PC-9 (cell line): ENCODE results near the gene MRPS25. TPM values are rescaled to one million over a fixed set of nuclear protein-coding genes. Genes with fewer than 3 reads are reported as not detected.

Experiments
- BruUV-seq: library from RNA; stranded (reverse); fragments of 400-500 nt; replicated peaks from 2 replicates; lab custom pipeline; 2021; lab: Mats Ljungman, UMichigan
- CTCF ChIA-PET: fragments of 300-600 bp; sonication (Branson Sonifier 250); formaldehyde crosslinking; loops from one replicate; lab custom pipeline; 2022; ENCODE audit warnings: antibody characterized with exemption; lab: Charles Lee
- POLR2A ChIA-PET: fragments of 300-600 bp; sonication (Branson Sonifier 250); formaldehyde crosslinking; loops from one replicate; lab custom pipeline; 2022; ENCODE audit warnings: antibody characterized with exemption; ENCODE audit not compliant: unreplicated experiment; lab: Charles Lee
- DNase-seq, 2 experiments: peaks; one replicate each; pipeline versions ENCODE4 v3.0.0 to v3.0.0-alpha.2; 2015 to 2022; ENCODE audit warnings: mixed read lengths in 1 of 2
- H2AFZ ChIP-seq: fragments of 200-600 bp; sonication (generic); 2 replicates; pipeline ENCODE4 v1.8.1; 2017; ENCODE audit warnings: antibody characterized with exemption
- H3F3A ChIP-seq: fragments of 200-600 bp; sonication (generic); 2 replicates; pipeline ENCODE4 v1.8.1; 2017; ENCODE audit warnings: antibody characterized with exemption, mild to moderate bottlenecking, low read depth; ENCODE audit not compliant: insufficient read depth
- H3K27ac ChIP-seq: fragments of 200-600 bp; sonication (generic); 2 replicates; pipeline ENCODE4 v1.6.1; 2016; ENCODE audit warnings: mixed run types
- H3K27me3 ChIP-seq: fragments of 200-600 bp; sonication (generic); 2 replicates; pipeline ENCODE4 v1.6.1; 2016; ENCODE audit warnings: low read depth, mixed run types; ENCODE audit not compliant: insufficient read depth
- H3K36me3 ChIP-seq: fragments of 200-600 bp; sonication (generic); 2 replicates; pipeline ENCODE4 v1.6.1; 2016; ENCODE audit warnings: low read depth, mixed run types
- H3K4me1 ChIP-seq: fragments of 200-600 bp; sonication (generic); replicated peaks from 2 replicates; pipeline ENCODE4 v1.6.1; 2016; ENCODE audit warnings: mixed run types; ENCODE audit not compliant: insufficient read depth
- H3K4me2 ChIP-seq: fragments of 200-600 bp; sonication (generic); 2 replicates; pipeline ENCODE4 v1.6.1; 2017; ENCODE audit warnings: mixed run types
- H3K4me3 ChIP-seq: fragments of 200-600 bp; sonication (generic); 2 replicates; pipeline ENCODE4 v1.6.1; 2016; ENCODE audit warnings: mixed run types
- H3K79me2 ChIP-seq: fragments of 200-600 bp; sonication (generic); 2 replicates; pipeline ENCODE4 v1.6.1; 2017; ENCODE audit warnings: low read depth, mixed run types
- H3K9me2 ChIP-seq: fragments of 200-600 bp; sonication (generic); 2 replicates; pipeline ENCODE4 v1.8.1; 2017; ENCODE audit warnings: mild to moderate bottlenecking; ENCODE audit not compliant: insufficient read depth
- H3K9me3 ChIP-seq: fragments of 200-600 bp; sonication (generic); 2 replicates; pipeline ENCODE4 v1.8.1; 2016; ENCODE audit warnings: low read depth; ENCODE audit not compliant: insufficient read depth
- H4K20me1 ChIP-seq: fragments of 200-600 bp; sonication (generic); 2 replicates; pipeline ENCODE4 v1.8.1; 2017; ENCODE audit not compliant: insufficient read depth
- EZH2 ChIP-seq: fragments of 200-600 bp; sonication (generic); IDR thresholded peaks from 2 replicates; pipeline ENCODE4 v1.8.0; 2017; ENCODE audit warnings: antibody characterized with exemption, low read depth
- intact Hi-C: fragments of 100-400 bp; cut with micrococcal nuclease; formaldehyde crosslinking; loops from one replicate; pipeline ENCODE4 v1.10.0; 2022; ENCODE audit not compliant: unreplicated experiment
- total RNA-seq: library from RNA; stranded (reverse); gene quantifications from 2 replicates; pipeline ENCODE4 v1.2.3, GENCODE V29; 2021
- TF ChIP-seq, protein P1 (sequence below): fragments of 200-600 bp; sonication (generic); conservative IDR thresholded peaks from 2 replicates; pipeline ENCODE4 v1.6.1; 2017; ENCODE audit warnings: mixed run types, antibody characterized with exemption, mild to moderate bottlenecking, moderate library complexity

The MRPS25 gene
- total RNA-seq, 1 experiment from 2014 or later: 47.8 TPM

DNA sequence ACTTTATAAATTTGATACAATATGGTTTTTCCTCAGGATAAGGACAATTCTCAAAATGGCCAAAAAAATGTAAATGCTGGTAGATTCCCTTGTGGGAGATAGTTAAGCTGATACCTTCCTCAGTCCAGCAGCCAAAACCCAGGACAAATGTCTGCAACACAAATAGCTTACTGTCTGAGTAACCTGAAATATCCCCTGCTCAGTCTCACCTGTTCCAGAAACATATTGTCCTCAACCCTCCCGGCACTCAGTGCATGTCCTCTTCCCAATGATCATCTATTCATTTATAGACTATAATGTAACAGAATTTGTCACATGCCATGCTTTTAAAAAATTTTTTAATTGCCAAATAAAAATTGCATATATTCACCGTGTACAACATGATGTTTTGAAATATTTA is 21.6 kb upstream of the MRPS25 start:
- Histone ChIP-seq H3K4me1 (no peaks in the 10 kb centered on the region), H3K9me2 (no peaks in the 10 kb centered on the region), H3K9me3 (no peaks in the 10 kb centered on the region), H3K27ac (no peak overlapping the region), H3K36me3 (peaks cover 21% of the 10 kb centered on the region), H3K4me3 (no peak overlapping the region), H3K79me2 (no peaks in the 10 kb centered on the region), H3K27me3 (no peaks in the 10 kb centered on the region), H3K4me2 (no peak overlapping the region), H4K20me1 (no peaks in the 10 kb centered on the region), H3F3A (no peaks in the 10 kb centered on the region), H2AFZ (no peak overlapping the region)
- DNase-seq: no peak
- POLR2A ChIA-PET: no interaction called here
- no peak for TF ChIP-seq EZH2
- TF ChIP-seq, protein P1, sequence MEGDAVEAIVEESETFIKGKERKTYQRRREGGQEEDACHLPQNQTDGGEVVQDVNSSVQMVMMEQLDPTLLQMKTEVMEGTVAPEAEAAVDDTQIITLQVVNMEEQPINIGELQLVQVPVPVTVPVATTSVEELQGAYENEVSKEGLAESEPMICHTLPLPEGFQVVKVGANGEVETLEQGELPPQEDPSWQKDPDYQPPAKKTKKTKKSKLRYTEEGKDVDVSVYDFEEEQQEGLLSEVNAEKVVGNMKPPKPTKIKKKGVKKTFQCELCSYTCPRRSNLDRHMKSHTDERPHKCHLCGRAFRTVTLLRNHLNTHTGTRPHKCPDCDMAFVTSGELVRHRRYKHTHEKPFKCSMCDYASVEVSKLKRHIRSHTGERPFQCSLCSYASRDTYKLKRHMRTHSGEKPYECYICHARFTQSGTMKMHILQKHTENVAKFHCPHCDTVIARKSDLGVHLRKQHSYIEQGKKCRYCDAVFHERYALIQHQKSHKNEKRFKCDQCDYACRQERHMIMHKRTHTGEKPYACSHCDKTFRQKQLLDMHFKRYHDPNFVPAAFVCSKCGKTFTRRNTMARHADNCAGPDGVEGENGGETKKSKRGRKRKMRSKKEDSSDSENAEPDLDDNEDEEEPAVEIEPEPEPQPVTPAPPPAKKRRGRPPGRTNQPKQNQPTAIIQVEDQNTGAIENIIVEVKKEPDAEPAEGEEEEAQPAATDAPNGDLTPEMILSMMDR: no peak
- BruUV-seq: no TSS peak
- CTCF ChIA-PET: interaction anchor here (0.5 kb wide), 1 partner anchor 179 kb away, joined by 9 read pairs; no protein-coding TSS in a partner anchor
- intact Hi-C loops: no loop called here

DNA sequence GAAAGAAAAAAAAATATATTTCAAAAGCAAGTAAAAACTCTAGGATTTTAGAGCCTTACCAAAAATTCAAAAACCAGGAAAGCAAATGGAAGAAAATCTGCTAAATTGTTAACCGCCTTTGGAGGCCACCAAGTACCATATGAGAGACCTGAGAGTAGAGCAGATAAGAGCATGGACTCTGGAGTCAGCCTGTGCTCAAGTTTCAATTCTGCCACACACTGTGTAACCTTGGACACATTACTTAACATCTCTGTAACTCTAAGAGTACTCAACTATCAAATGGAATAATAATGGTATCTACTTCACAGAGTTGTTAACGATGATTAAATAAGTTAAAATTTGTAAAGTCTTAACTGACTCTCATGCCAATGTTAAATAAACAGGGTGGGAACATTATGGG is 21.1 kb upstream of the MRPS25 start:
- Histone ChIP-seq H3K4me1 (no peaks in the 10 kb centered on the region), H2AFZ (no peak overlapping the region), H3F3A (no peaks in the 10 kb centered on the region), H3K36me3 (peaks cover 21% of the 10 kb centered on the region), H3K27me3 (no peaks in the 10 kb centered on the region), H3K27ac (no peak overlapping the region), H3K4me3 (no peak overlapping the region), H3K9me3 (no peaks in the 10 kb centered on the region), H3K4me2 (no peak overlapping the region), H3K9me2 (no peaks in the 10 kb centered on the region), H3K79me2 (no peaks in the 10 kb centered on the region), H4K20me1 (no peaks in the 10 kb centered on the region)
- ChIA-PET CTCF (no interaction called here), POLR2A (no interaction called here)
- TF ChIP-seq, protein P1: no peak
- no peak for TF ChIP-seq EZH2
- no TSS peak for BruUV-seq
- intact Hi-C loops: no loop called here
- no peak for DNase-seq

DNA sequence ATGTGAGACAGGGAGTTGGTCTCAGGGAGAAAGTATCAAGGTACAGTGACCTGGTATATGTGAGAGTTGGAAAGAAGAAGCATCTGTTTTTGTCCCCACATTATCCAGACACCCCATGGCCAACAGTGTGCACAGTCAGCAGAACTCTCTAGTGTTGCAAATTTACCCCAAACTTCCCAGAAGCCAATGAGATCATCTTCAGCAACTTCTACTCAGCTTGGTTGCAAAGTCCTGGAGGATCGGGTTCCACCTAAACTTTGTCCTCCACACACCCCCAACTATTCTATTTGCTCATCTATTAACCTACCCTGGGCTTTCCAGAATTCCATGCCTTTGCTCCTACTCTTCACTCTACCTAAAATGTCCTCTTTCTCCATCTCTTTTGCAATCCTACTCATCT is 18.1 kb upstream of the MRPS25 start:
- Histone ChIP-seq H3K27me3 (no peaks in the 10 kb centered on the region), H3K79me2 (no peaks in the 10 kb centered on the region), H3K36me3 (peaks cover 29% of the 10 kb centered on the region), H3K27ac (no peak overlapping the region), H3K9me2 (no peaks in the 10 kb centered on the region), H2AFZ (no peak overlapping the region), H4K20me1 (no peaks in the 10 kb centered on the region), H3K4me1 (no peaks in the 10 kb centered on the region), H3F3A (no peaks in the 10 kb centered on the region), H3K4me3 (no peak overlapping the region), H3K9me3 (no peaks in the 10 kb centered on the region), H3K4me2 (no peak overlapping the region)
- TF ChIP-seq, protein P1: no peak
- TF ChIP-seq EZH2: no peak
- CTCF ChIA-PET: no interaction called here
- POLR2A ChIA-PET: no interaction called here
- intact Hi-C loops: no loop called here
- no peak for DNase-seq
- no TSS peak for BruUV-seq
